RWPE2 (cell line): Measurements from ENCODE around the gene PRSS53.

Experiments used
- ATAC-seq: fragments of 200-7000 bp; cut with Tn5 transposase; 3 replicates; pipeline ENCODE4 v1.9.1; 2021; ENCODE audit warnings: low read depth
- DNase-seq: peaks from one replicate; pipeline ENCODE4 v3.0.0-alpha.2; 2020; ENCODE audit warnings: low spot score
- H3K27ac ChIP-seq: fragments of 450-650 bp; 2 replicates; pipeline ENCODE4 v1.5.1; 2017; ENCODE audit warnings: mild to moderate bottlenecking; ENCODE audit not compliant: poor library complexity, severe bottlenecking
- H3K27me3 ChIP-seq: fragments of 250-450 bp; sonication (Bioruptor Pico); 2 replicates; pipeline ENCODE4 v1.5.1; 2021; ENCODE audit warnings: mild to moderate bottlenecking, moderate library complexity; ENCODE audit not compliant: insufficient read depth, poor library complexity, severe bottlenecking
- H3K36me3 ChIP-seq: fragments of 250-450 bp; sonication (Bioruptor Pico); 2 replicates; pipeline ENCODE4 v1.5.1; 2020; ENCODE audit warnings: low read depth, mild to moderate bottlenecking, moderate library complexity
- H3K4me1 ChIP-seq: fragments of 250-450 bp; sonication (Bioruptor Pico); 2 replicates; pipeline ENCODE4 v1.5.1; 2021; ENCODE audit warnings: mild to moderate bottlenecking, moderate library complexity; ENCODE audit not compliant: insufficient read depth, poor library complexity, severe bottlenecking
- H3K4me3 ChIP-seq: fragments of 250-450 bp; sonication (Bioruptor Pico); 2 replicates; pipeline ENCODE4 v1.5.1; 2021; ENCODE audit warnings: mild to moderate bottlenecking, moderate library complexity; ENCODE audit not compliant: severe bottlenecking
- H3K9me3 ChIP-seq: fragments of 250-450 bp; sonication (Bioruptor Pico); 2 replicates; pipeline ENCODE4 v1.5.1; 2021; ENCODE audit warnings: mild to moderate bottlenecking, moderate library complexity; ENCODE audit not compliant: severe bottlenecking
- CTCF ChIP-seq: fragments of 450-650 bp; IDR thresholded peaks from one replicate; pipeline ENCODE4 v1.5.1; 2017; ENCODE audit warnings: mild to moderate bottlenecking, moderate library complexity; ENCODE audit not compliant: poor library complexity, severe bottlenecking

PRSS53 gene

DNA sequence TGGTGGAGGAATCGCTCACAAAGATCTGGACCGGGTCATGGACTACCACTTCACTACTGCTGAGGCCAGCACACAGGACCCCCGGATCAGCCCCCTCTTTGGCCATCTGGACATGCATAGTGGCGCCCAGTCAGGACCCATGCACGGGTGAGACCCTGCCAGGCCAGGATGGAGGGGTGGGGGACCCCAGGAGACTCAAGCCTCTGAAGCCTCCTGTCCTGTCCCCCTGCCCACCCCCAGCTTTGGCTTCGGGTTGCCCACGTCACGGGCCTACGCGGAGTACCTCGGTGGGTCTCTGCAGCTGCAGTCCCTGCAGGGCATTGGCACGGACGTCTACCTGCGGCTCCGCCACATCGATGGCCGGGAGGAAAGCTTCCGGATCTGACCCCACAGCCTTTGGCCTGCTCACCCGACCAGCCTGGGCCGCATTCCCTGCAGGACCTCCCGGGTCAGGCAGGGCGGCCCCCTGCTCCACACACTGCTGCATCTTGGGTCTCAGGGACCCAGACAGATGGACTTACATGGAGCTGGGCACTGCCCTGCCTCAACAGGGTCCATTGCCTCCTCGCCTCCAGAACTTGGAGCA is 23.2 kb upstream of the PRSS53 start:
- ATAC-seq = no peak
- no peak overlapping the region for H3K27ac ChIP-seq

DNA sequence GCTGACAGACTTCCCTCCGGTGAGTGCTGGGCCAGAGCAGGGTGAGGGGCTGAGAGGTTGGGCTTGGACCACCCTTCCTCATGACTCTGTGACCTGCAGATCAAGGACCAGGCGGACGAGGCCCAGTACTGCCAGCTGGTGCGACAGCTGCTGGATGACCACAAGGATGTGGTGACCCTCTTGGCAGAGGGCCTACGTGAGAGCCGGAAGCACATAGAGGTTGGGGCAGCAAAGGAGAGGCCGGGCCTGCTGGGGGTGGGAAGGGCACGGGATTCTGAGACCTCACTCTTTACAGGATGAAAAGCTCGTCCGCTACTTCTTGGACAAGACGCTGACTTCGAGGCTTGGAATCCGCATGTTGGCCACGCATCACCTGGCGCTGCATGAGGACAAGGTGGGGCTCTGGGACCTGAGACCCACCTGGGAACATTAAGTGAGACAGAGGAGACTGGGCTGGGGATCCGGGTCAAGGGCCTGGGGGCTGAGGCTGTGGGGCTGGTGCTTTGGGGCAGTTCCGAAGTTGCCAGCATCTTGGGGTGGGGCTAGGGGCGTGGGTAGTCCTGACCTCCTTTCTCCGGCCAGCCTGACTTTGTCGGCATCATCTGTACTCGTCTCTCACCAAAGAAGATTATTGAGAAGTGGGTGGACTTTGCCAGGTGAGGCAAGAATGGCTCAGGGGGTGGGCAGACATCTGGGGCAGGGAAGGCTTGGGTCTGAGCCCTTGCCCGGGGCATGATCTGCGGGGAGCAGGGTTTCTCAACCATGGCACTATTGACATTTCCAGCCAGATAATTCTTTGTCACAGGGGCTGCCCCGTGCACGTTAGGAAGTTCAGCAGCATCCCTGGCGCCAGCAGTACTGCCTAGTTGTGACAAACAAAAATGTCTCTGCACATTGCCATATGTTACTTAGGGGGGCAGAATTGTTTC is 21.6 kb upstream of the PRSS53 start:
- Histone ChIP-seq H3K36me3 (peaks cover 38% of the 10 kb centered on the region), H3K4me1 (no peaks in the 10 kb centered on the region), H3K27ac (no peak overlapping the region), H3K9me3 (no peaks in the 10 kb centered on the region), H3K27me3 (no peaks in the 10 kb centered on the region), H3K4me3 (no peak overlapping the region)
- no peak for TF ChIP-seq CTCF
- DNase-seq (peak; percentile 59), ATAC-seq (no peak)

More for the DNA sequence above, 23.2 kb upstream of the PRSS53 start:
- no peak overlapping the region for H3K4me3 ChIP-seq
- peaks cover 38% of the 10 kb centered on the region for H3K36me3 ChIP-seq
- H3K27me3 ChIP-seq = no peaks in the 10 kb centered on the region
- H3K4me1 ChIP-seq = no peaks in the 10 kb centered on the region
- TF ChIP-seq CTCF = no peak
- H3K9me3 ChIP-seq = no peaks in the 10 kb centered on the region
- peak; percentile 56 for DNase-seq

GRCh38 chr16:31109622-31110021 is 20.9 kb upstream of the PRSS53 start:
- ATAC-seq = no peak
- Histone ChIP-seq H3K36me3 (peaks cover 38% of the 10 kb centered on the region), H3K4me1 (no peaks in the 10 kb centered on the region), H3K9me3 (no peaks in the 10 kb centered on the region), H3K27me3 (no peaks in the 10 kb centered on the region), H3K27ac (no peak overlapping the region), H3K4me3 (no peak overlapping the region)
- DNase-seq = no peak
- no peak for TF ChIP-seq CTCF

DNA sequence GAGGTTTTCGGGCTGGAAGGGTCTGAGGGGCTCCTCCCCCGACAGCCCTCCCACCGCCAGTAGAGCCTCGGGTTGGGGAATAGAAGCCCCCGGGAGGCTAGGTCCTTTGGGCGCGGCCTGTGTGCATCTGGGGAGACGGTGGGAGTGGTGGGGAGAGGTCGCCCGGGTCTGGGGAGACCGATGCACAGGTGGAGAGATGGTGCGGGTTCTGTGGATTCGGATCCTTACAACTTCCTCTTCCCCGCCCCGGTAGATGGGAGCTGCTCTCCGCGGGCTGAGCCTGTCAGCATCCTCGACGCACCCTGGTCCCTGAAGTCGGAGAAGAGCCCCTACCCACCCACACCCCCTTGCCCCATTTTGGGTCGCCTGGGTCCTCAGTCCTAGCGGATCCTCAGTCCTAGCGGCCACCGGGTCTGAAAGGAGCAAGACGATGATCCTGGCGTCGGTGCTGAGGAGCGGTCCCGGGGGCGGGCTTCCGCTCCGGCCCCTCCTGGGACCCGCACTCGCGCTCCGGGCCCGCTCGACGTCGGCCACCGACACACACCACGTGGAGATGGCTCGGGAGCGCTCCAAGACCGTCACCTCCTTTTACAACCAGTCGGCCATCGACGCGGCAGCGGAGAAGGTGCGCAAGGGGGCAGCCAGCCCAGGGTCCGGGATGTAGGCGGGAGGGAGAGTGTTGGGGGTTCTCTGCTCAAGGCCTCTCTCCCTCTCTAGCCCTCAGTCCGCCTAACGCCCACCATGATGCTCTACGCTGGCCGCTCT is 20.2 kb upstream of the PRSS53 start:
- Histone ChIP-seq H3K27ac (peak overlapping the region; percentile 42), H3K4me3 (peak overlapping the region; percentile 82), H3K36me3 (peaks cover 38% of the 10 kb centered on the region), H3K9me3 (no peaks in the 10 kb centered on the region), H3K4me1 (no peaks in the 10 kb centered on the region), H3K27me3 (no peaks in the 10 kb centered on the region)
- no peak for TF ChIP-seq CTCF
- ATAC-seq = peak; percentile 11; the same call in 2 of the 3 replicates
- DNase-seq = peak; percentile 61
